ENCODE measurements around the gene SYPL1. TPM values are rescaled to one million over a fixed set of nuclear protein-coding genes. Genes with fewer than 3 reads are reported as not detected.

The SYPL1 gene
- total RNA-seq, 3 donors from 2014 or later = 96.2 to 116 (median 98.3) TPM

DNA sequence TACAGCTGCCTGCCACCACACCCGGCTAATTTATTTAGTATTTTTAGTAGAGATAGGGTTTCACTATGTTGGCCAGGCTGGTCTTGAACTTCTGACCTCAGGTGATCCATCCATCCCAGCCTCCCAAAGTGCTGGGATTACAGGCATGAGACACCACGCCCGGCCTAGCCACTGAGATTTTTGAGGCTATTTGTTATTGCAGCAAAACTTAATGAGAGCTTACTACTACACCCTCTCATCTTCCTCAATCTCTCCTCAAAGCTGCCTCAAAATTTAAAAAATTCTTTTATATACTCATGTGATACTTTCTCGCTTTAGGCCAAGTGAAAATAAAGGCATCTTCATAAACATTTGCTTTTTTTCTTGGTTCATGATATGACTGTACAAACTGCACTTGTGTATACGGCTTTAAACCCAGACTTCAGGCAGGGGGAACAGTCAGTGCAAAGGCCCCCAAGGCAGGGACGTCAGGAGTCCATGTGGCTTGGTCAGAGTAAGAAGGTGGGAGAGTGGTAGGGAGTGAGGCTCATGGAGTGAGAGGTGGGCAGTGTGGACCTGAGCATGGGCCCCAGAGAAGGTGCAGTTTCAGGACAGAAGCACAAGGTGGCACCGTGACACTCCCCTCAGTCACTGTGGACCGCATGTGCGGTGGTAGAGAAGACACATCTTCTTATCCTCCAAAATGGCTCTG, 55.5 kb downstream of the SYPL1 start:
- no peaks in the 10 kb centered on the region for H3K9me3 ChIP-seq
- TF ChIP-seq, protein P1, sequence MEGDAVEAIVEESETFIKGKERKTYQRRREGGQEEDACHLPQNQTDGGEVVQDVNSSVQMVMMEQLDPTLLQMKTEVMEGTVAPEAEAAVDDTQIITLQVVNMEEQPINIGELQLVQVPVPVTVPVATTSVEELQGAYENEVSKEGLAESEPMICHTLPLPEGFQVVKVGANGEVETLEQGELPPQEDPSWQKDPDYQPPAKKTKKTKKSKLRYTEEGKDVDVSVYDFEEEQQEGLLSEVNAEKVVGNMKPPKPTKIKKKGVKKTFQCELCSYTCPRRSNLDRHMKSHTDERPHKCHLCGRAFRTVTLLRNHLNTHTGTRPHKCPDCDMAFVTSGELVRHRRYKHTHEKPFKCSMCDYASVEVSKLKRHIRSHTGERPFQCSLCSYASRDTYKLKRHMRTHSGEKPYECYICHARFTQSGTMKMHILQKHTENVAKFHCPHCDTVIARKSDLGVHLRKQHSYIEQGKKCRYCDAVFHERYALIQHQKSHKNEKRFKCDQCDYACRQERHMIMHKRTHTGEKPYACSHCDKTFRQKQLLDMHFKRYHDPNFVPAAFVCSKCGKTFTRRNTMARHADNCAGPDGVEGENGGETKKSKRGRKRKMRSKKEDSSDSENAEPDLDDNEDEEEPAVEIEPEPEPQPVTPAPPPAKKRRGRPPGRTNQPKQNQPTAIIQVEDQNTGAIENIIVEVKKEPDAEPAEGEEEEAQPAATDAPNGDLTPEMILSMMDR (IDR thresholded peaks at IDR 0.05) = peak; percentile 83 to 93 (median 84)
- TF ChIP-seq POLR2AphosphoS5 (IDR thresholded peaks at IDR 0.05) = no peak
- peaks cover 0 to 13% of the 10 kb centered on the region in 2 donors for H3K4me1 ChIP-seq
- peak; percentile 67 to 70 for DNase-seq (ENCODE audit: low spot score in 2 of 2)
- H3K27ac ChIP-seq = no peak overlapping the region
- intact Hi-C loops (cut with DNase I; ENCODE audit: low total_unique reads) = loop anchor here (5.0 kb wide), 1 partner anchor 101 kb away; no protein-coding TSS in a partner anchor
- no peaks in the 10 kb centered on the region for H3K27me3 ChIP-seq
- no peaks in the 10 kb centered on the region for H3K36me3 ChIP-seq
- no peak overlapping the region for H3K4me3 ChIP-seq

DNA sequence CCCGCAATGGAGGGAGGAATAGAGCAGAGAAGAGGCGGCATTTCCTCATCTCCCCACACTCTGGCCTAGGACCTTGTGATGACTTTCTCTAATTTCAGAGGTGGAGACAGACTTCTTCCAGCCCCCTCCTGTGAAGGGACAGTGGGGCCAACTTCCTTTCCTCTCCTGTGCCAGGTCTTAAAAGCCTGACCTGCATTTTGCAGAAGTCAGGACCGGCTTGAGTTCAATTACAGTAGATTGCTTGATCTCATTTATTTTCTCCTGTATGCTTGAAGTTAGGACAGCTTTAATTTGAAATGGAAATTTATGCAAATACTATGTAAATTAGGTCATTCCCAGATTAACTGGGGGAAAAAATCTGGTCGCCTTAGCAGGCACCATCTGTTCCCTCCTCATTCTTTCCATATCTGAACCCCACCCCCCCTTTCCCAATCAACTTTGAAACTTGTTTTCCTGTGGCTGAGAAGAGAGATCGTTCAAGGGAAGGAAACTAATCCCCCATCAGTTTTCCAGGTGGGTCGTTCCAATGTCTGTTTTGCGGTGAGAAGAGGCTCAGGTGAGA, 57.1 kb downstream of the SYPL1 start:
- Histone ChIP-seq H3K36me3 (no peaks in the 10 kb centered on the region), H3K27ac (no peak overlapping the region), H3K4me1 (peaks cover 0 to 20% of the 10 kb centered on the region in 2 donors), H3K27me3 (no peaks in the 10 kb centered on the region), H3K9me3 (no peaks in the 10 kb centered on the region), H3K4me3 (no peak overlapping the region)
- TF ChIP-seq, protein P1 (IDR thresholded peaks at IDR 0.05) = no peak
- no peak for TF ChIP-seq POLR2AphosphoS5 (IDR thresholded peaks at IDR 0.05)
- TF ChIP-seq POLR2A (IDR thresholded peaks at IDR 0.05) = no peak
- intact Hi-C loops (cut with DNase I; ENCODE audit: low total_unique reads) = loop anchor here (5.0 kb wide), 2 partner anchors 87 to 102 kb away; no protein-coding TSS in a partner anchor
- DNase-seq (ENCODE audit: low spot score in 2 of 2) = no peak

DNA sequence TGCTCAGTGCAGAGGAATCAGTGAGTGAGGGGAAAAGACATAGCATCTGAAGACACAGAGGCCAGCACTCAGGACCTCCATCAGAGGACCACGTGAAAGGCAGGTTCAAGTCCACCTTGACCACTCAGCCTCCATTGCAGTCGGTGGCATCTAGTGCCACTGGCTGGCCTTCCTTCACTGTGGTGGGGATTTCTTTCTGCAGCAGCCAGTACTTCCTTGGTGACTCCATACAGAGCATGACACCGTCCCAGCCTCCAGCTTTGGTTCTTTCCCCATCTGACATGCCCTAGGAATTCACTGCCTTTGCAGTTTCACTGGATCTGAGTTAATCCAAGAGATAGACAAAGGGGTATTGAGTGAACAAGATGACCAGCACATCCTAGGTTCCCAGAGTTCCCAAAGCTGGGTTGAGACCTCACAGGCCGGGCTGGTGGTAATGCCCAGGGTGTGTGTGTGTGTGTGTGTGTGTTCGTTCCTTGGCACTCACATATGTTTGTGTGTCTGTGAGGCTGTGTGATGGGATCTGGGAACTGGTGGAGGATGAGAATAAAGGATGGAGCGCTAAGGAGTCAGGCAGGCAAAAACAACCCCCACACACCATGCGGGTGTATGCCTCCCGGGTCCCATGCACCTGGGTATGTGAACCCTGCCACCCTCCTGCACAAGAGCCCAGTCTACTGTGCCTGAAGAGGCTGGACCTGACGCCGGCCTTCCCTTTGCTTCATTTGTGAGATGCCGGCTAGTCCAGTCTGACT, 57.8 kb downstream of the SYPL1 start:
- peaks cover 0 to 20% of the 10 kb centered on the region in 2 donors for H3K4me1 ChIP-seq
- no peaks in the 10 kb centered on the region for H3K9me3 ChIP-seq
- no peak overlapping the region for H3K4me3 ChIP-seq
- no peaks in the 10 kb centered on the region for H3K36me3 ChIP-seq
- H3K27ac ChIP-seq = no peak overlapping the region
- no peak for DNase-seq (ENCODE audit: low spot score in 2 of 2)
- no peaks in the 10 kb centered on the region for H3K27me3 ChIP-seq
- intact Hi-C loops (cut with DNase I; ENCODE audit: low total_unique reads) = loop anchor here (5.0 kb wide), 1 partner anchor 88 kb away; no protein-coding TSS in a partner anchor
- TF ChIP-seq POLR2A (IDR thresholded peaks at IDR 0.05) (no peak), POLR2AphosphoS5 (IDR thresholded peaks at IDR 0.05) (no peak)
- TF ChIP-seq, protein P1 (IDR thresholded peaks at IDR 0.05) = no peak

DNA sequence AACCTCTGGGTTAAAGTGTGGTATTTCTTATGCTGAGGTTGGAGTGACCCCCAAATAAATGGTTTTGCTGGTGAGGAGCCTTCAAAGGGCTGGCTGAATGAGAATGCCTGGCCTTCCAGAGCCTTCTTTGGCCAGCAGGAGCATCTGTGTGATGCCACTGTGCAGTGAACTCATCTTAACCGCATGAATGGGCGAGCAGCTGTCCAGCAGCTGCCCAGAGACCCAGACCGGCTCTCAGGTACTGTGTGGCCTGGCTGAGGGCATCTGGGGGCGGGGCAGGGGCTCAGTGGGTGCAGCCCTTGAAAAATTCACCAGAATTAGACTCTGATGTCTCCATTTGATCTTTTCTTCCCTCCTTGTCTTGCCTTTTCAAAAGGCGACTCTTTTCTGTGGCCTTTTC, 59.0 kb downstream of the SYPL1 start:
- H3K4me1 ChIP-seq = peaks cover 0 to 15% of the 10 kb centered on the region in 2 donors
- H3K27ac ChIP-seq = no peak overlapping the region
- H3K36me3 ChIP-seq = no peaks in the 10 kb centered on the region
- no peak for TF ChIP-seq POLR2A (IDR thresholded peaks at IDR 0.05)
- TF ChIP-seq, protein P1 (IDR thresholded peaks at IDR 0.05) = no peak
- no peak for TF ChIP-seq POLR2AphosphoS5 (IDR thresholded peaks at IDR 0.05)
- DNase-seq (ENCODE audit: low spot score in 2 of 2) = no peak
- H3K27me3 ChIP-seq = no peaks in the 10 kb centered on the region
- H3K4me3 ChIP-seq = no peak overlapping the region
- intact Hi-C loops (cut with DNase I; ENCODE audit: low total_unique reads) = loop anchor here (5.0 kb wide), 1 partner anchor 89 kb away; no protein-coding TSS in a partner anchor
- H3K9me3 ChIP-seq = no peaks in the 10 kb centered on the region
